Measurements from ENCODE around the gene CAPN5.

DNA sequence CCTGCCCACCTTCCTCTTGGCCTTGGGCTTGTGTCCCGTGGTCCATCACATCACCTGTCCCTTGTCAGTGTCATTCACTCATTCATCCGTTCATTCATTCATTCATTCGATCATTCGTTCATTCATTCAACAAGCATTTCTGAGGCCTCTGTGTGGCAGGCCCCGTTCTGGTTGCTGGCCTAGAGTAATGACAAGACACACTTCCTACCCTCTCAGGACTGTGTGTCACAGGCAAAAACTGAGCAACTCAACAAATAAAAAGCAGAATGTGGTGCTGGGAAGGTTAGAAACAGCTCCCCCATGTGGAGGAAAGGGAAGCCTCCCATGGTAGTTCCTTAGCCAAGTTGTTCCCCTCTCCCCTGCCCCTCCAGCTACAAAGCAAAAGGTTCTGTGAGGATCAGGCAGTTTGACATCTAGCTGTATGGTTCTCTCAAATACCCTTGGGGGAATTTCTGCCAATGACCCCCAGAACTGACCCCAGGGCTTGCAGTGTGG lies 34.3 kb downstream of the CAPN5 start:
- TF ChIP-seq EZH2 (IDR thresholded peaks at IDR 0.05; ENCODE audit: low read depth, unreplicated experiment) (no peak), POLR2AphosphoS5 (IDR thresholded peaks at IDR 0.05; ENCODE audit: low read depth) (no peak)
- TF ChIP-seq, protein P1, sequence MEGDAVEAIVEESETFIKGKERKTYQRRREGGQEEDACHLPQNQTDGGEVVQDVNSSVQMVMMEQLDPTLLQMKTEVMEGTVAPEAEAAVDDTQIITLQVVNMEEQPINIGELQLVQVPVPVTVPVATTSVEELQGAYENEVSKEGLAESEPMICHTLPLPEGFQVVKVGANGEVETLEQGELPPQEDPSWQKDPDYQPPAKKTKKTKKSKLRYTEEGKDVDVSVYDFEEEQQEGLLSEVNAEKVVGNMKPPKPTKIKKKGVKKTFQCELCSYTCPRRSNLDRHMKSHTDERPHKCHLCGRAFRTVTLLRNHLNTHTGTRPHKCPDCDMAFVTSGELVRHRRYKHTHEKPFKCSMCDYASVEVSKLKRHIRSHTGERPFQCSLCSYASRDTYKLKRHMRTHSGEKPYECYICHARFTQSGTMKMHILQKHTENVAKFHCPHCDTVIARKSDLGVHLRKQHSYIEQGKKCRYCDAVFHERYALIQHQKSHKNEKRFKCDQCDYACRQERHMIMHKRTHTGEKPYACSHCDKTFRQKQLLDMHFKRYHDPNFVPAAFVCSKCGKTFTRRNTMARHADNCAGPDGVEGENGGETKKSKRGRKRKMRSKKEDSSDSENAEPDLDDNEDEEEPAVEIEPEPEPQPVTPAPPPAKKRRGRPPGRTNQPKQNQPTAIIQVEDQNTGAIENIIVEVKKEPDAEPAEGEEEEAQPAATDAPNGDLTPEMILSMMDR (conservative IDR thresholded peaks at IDR 0.05; ENCODE audit: low read depth in 2 of 2) = peak; percentile 73 to 79
- TF ChIP-seq, protein P2, sequence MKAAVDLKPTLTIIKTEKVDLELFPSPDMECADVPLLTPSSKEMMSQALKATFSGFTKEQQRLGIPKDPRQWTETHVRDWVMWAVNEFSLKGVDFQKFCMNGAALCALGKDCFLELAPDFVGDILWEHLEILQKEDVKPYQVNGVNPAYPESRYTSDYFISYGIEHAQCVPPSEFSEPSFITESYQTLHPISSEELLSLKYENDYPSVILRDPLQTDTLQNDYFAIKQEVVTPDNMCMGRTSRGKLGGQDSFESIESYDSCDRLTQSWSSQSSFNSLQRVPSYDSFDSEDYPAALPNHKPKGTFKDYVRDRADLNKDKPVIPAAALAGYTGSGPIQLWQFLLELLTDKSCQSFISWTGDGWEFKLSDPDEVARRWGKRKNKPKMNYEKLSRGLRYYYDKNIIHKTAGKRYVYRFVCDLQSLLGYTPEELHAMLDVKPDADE (IDR thresholded peaks at IDR 0.05) = no peak
- TF ChIP-seq, protein P3, sequence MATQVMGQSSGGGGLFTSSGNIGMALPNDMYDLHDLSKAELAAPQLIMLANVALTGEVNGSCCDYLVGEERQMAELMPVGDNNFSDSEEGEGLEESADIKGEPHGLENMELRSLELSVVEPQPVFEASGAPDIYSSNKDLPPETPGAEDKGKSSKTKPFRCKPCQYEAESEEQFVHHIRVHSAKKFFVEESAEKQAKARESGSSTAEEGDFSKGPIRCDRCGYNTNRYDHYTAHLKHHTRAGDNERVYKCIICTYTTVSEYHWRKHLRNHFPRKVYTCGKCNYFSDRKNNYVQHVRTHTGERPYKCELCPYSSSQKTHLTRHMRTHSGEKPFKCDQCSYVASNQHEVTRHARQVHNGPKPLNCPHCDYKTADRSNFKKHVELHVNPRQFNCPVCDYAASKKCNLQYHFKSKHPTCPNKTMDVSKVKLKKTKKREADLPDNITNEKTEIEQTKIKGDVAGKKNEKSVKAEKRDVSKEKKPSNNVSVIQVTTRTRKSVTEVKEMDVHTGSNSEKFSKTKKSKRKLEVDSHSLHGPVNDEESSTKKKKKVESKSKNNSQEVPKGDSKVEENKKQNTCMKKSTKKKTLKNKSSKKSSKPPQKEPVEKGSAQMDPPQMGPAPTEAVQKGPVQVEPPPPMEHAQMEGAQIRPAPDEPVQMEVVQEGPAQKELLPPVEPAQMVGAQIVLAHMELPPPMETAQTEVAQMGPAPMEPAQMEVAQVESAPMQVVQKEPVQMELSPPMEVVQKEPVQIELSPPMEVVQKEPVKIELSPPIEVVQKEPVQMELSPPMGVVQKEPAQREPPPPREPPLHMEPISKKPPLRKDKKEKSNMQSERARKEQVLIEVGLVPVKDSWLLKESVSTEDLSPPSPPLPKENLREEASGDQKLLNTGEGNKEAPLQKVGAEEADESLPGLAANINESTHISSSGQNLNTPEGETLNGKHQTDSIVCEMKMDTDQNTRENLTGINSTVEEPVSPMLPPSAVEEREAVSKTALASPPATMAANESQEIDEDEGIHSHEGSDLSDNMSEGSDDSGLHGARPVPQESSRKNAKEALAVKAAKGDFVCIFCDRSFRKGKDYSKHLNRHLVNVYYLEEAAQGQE (IDR thresholded peaks at IDR 0.05; ENCODE audit: unreplicated experiment) = no peak

All from GM23338 (cell line).